Thyroid gland (tissue), 4 donors: ENCODE measurements around the gene PROB1.

ENCODE experiments used
- POLR2A ChIP-seq, 2 donors: fragments of 450-650 bp; IDR thresholded peaks; one replicate each; pipeline ENCODE4 v1.6.1; 2017; ENCODE audit warnings: antibody characterized with exemption in 2 of 2, mild to moderate bottlenecking in 2 of 2, moderate library complexity in 1 of 2
- TF ChIP-seq, protein P1 (sequence below), 6 experiments: fragments of 200-600 bp in 3 of 6; fragments of 450-650 bp in 3 of 6; sonication (generic) in 3 of 6; IDR thresholded peaks; one replicate each; pipeline ENCODE4 v1.5.1; 2016 to 2019; ENCODE audit warnings: antibody characterized with exemption in 6 of 6, mild to moderate bottlenecking in 2 of 6, inconsistent platforms in 1 of 6, moderate library complexity in 1 of 6

DNA sequence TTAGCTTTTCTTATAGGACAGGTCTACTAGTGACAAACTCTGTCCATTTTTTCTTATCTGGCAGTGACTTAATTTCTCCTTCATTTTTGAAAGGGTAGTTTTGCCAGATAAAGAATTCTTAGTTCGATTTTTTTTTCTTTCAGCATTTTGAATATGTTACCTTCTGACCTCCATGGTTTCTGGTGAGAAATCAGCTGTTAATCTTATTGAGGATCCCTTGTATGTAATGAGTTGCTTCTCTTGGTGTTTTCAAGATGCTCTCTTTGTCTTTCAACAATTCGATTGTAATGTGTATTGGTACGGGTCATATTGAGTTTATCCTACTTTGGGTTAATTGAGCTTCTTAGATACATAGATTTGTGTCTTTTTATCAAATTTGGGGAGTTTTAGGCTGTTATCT, 40.7 kb downstream of the PROB1 start:
- TF ChIP-seq, protein P1, sequence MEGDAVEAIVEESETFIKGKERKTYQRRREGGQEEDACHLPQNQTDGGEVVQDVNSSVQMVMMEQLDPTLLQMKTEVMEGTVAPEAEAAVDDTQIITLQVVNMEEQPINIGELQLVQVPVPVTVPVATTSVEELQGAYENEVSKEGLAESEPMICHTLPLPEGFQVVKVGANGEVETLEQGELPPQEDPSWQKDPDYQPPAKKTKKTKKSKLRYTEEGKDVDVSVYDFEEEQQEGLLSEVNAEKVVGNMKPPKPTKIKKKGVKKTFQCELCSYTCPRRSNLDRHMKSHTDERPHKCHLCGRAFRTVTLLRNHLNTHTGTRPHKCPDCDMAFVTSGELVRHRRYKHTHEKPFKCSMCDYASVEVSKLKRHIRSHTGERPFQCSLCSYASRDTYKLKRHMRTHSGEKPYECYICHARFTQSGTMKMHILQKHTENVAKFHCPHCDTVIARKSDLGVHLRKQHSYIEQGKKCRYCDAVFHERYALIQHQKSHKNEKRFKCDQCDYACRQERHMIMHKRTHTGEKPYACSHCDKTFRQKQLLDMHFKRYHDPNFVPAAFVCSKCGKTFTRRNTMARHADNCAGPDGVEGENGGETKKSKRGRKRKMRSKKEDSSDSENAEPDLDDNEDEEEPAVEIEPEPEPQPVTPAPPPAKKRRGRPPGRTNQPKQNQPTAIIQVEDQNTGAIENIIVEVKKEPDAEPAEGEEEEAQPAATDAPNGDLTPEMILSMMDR (IDR thresholded peaks at IDR 0.05) = no peak
- TF ChIP-seq POLR2A (IDR thresholded peaks at IDR 0.05) = no peak
